CD14-positive monocyte (primary cell): Measurements from ENCODE around the gene LINC00632. TPM values are rescaled to one million over a fixed set of nuclear protein-coding genes. Genes with fewer than 3 reads are reported as not detected.

Experiments
- DNase-seq, 3 donors: peaks; one replicate each; pipeline ENCODE4 v3.0.0-alpha.2; 2011 to 2022
- H2AFZ ChIP-seq: 2 replicates; pipeline ENCODE4 v1.6.0; 2012; ENCODE audit warnings: mild to moderate bottlenecking, low read depth, low read length, inconsistent platforms; ENCODE audit not compliant: insufficient read depth, poor library complexity, severe bottlenecking
- H3K27ac ChIP-seq, 2 donors: 1 replicate in 1 of 2; 2 replicates in 1 of 2; pipeline ENCODE4 v1.5.1; 2012 to 2013; ENCODE audit warnings: low read length in 2 of 2, control low read depth in 1 of 2, inconsistent platforms in 1 of 2, low read depth in 1 of 2, mild to moderate bottlenecking in 1 of 2
- H3K27me3 ChIP-seq, 2 donors: one replicate each; pipeline versions ENCODE4 v1.6.0 to v1.6.1; 2011 to 2013; ENCODE audit warnings: low read length in 2 of 2; ENCODE audit not compliant: control insufficient read depth in 2 of 2, insufficient read depth in 2 of 2
- H3K36me3 ChIP-seq, 2 donors: replicated peaks in 1 of 2; 1 replicate in 1 of 2; 2 replicates in 1 of 2; pipeline versions ENCODE4 v1.5.1 to v1.6.1; 2012 to 2013; ENCODE audit warnings: low read length in 2 of 2, control low read depth in 1 of 2, inconsistent platforms in 1 of 2, mild to moderate bottlenecking in 1 of 2; ENCODE audit not compliant: insufficient read depth in 2 of 2, control insufficient read depth in 1 of 2
- H3K4me1 ChIP-seq, 2 donors: 1 replicate in 1 of 2; 2 replicates in 1 of 2; pipeline versions ENCODE4 v1.5.1 to v1.6.1; 2012 to 2013; ENCODE audit warnings: low read length in 2 of 2, control low read depth in 1 of 2, inconsistent platforms in 1 of 2, mild to moderate bottlenecking in 1 of 2, moderate library complexity in 1 of 2; ENCODE audit not compliant: insufficient read depth in 2 of 2, control insufficient read depth in 1 of 2
- H3K4me2 ChIP-seq: replicated peaks from 2 replicates; pipeline ENCODE3; 2012; ENCODE audit warnings: low read length, moderate library complexity, mild to moderate bottlenecking; ENCODE audit not compliant: poor library complexity, severe bottlenecking; ENCODE audit errors: extremely low read depth
- H3K4me3 ChIP-seq, 3 experiments: fragments of 200-600 bp in 1 of 3; sonication (generic) in 1 of 3; replicated peaks in 1 of 3; 1 replicate in 2 of 3; 2 replicates in 1 of 3; pipeline ENCODE4 v1.5.1; 2011 to 2013; ENCODE audit warnings: low read length in 3 of 3, mild to moderate bottlenecking in 3 of 3, control low read depth in 2 of 3, low read depth in 2 of 3, inconsistent platforms in 1 of 3, moderate library complexity in 1 of 3
- H3K79me2 ChIP-seq: 2 replicates; pipeline ENCODE4 v1.6.0; 2012; ENCODE audit warnings: mild to moderate bottlenecking, control low read depth, inconsistent platforms, low read length, moderate library complexity; ENCODE audit not compliant: insufficient read depth
- H3K9ac ChIP-seq: 2 replicates; pipeline ENCODE4 v1.6.0; 2017; ENCODE audit warnings: low read length, mild to moderate bottlenecking; ENCODE audit not compliant: insufficient read depth, poor library complexity, severe bottlenecking
- H3K9me3 ChIP-seq, 2 donors: replicated peaks in 1 of 2; 1 replicate in 1 of 2; 2 replicates in 1 of 2; pipeline versions ENCODE4 v1.5.1 to v1.6.1; 2012 to 2013; ENCODE audit warnings: low read length in 2 of 2, control low read depth in 1 of 2; ENCODE audit not compliant: control insufficient read depth in 1 of 2, insufficient read depth in 1 of 2
- H4K20me1 ChIP-seq: 2 replicates; pipeline ENCODE4 v1.6.0; 2012; ENCODE audit warnings: mild to moderate bottlenecking, low read length, control low read depth, moderate library complexity; ENCODE audit not compliant: insufficient read depth
- H3K27ac Mint-ChIP-seq, 7 donors: one replicate each; pipeline ENCODE4 v1.8.0; 2020; ENCODE audit warnings: mild to moderate bottlenecking in 7 of 7, mixed read lengths in 7 of 7, moderate library complexity in 6 of 7, inconsistent platforms in 2 of 7
- H3K27me3 Mint-ChIP-seq, 3 donors: one replicate each; pipeline ENCODE4 v1.8.0; 2021 to 2022; ENCODE audit warnings: low read depth in 3 of 3, mild to moderate bottlenecking in 3 of 3, mixed read lengths in 3 of 3, moderate library complexity in 3 of 3, inconsistent platforms in 1 of 3
- H3K36me3 Mint-ChIP-seq, 2 donors: one replicate each; pipeline ENCODE4 v1.8.0; 2020; ENCODE audit warnings: mixed read lengths in 2 of 2, inconsistent platforms in 1 of 2, mild to moderate bottlenecking in 1 of 2
- H3K4me1 Mint-ChIP-seq: one replicate; pipeline ENCODE4 v1.8.0; 2020; ENCODE audit warnings: mild to moderate bottlenecking, mixed read lengths
- H3K4me3 Mint-ChIP-seq, 2 donors: one replicate each; pipeline ENCODE4 v1.8.0; 2020; ENCODE audit warnings: mild to moderate bottlenecking in 2 of 2, mixed read lengths in 2 of 2, moderate library complexity in 1 of 2
- H3K9me3 Mint-ChIP-seq, 7 donors: one replicate each; pipeline ENCODE4 v1.8.0; 2020 to 2022; ENCODE audit warnings: mixed read lengths in 7 of 7, mild to moderate bottlenecking in 6 of 7, moderate library complexity in 6 of 7, inconsistent platforms in 2 of 7
- CTCF ChIP-seq: fragments of 200-600 bp; IDR thresholded peaks from one replicate; pipeline ENCODE4 v1.8.0; 2022; ENCODE audit warnings: antibody characterized with exemption, mild to moderate bottlenecking
- WGBS: methylation state at CpG from one replicate; pipeline ENCODE4 v1.1.5; 2013; ENCODE audit warnings: missing lambda C conversion rate; ENCODE audit not compliant: insufficient coverage; 5-methylcytosine and 5-hydroxymethylcytosine counted together
- intact Hi-C, 2 donors: fragments of 100-400 bp; cut with micrococcal nuclease; formaldehyde crosslinking; loops; one replicate each; pipeline versions ENCODE4 v1.15.0 to v1.15.1; 2023
- polyA plus RNA-seq, 3 donors: library from polyadenylated mRNA; depleted of rRNA in 1 of 3; unstranded in 2 of 3; stranded (reverse) in 1 of 3; fragments of 300-500 nt in 2 of 3; fragments of >200 nt in 1 of 3; fragmentation: Illumina TruSeq in 2 of 3; gene quantifications; 1 replicate in 2 of 3; 2 replicates in 1 of 3; pipeline ENCODE4 v1.2.3, GENCODE V29; 2012 to 2021

LINC00632 gene
- polyA plus RNA-seq, 3 donors = not detected

GRCh38 chrX:140697618-140698017 lies 11.9 kb upstream of the LINC00632 start:
- no peaks in the 10 kb centered on the region for H3K4me1 Mint-ChIP-seq
- peaks cover 0 to 4% (median 0%) of the 10 kb centered on the region in 3 donors for H3K27me3 Mint-ChIP-seq
- Histone ChIP-seq H3K79me2 (no peaks in the 10 kb centered on the region), H3K27me3 (no peaks in the 10 kb centered on the region), H3K4me2 (no peak overlapping the region), H3K4me1 (no peaks in the 10 kb centered on the region), H3K9ac (no peak overlapping the region), H3K9me3 (no peaks in the 10 kb centered on the region), H3K36me3 (no peaks in the 10 kb centered on the region), H3K27ac (no peak overlapping the region), H4K20me1 (no peaks in the 10 kb centered on the region), H2AFZ (no peak overlapping the region), H3K4me3 (no peak overlapping the region)
- intact Hi-C loops = no loop called here
- H3K27ac Mint-ChIP-seq = no peak overlapping the region
- DNase-seq = no peak
- no peak for TF ChIP-seq CTCF
- no peaks in the 10 kb centered on the region for H3K9me3 Mint-ChIP-seq
- H3K36me3 Mint-ChIP-seq = no peaks in the 10 kb centered on the region
- no peak overlapping the region for H3K4me3 Mint-ChIP-seq
- WGBS = no CpG with 5 or more reads among the region's 3 CpGs

DNA sequence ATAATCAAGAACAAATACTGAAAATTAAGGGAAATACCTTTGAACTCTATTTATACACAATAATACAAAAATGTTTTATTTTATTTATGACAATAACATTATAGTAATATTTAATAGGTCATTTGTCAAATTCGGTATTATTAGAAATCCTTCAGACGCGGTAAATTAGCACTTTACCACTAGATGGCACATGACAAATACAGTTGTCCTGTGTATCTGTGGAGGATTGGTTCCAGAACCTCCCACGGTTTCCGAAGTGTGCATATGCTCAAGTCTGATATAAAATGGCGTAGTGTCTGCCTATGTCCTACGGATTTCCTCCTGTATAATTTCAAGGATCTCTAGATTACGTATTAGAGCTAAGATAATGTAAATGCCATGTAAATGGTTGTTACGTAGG lies 8.1 kb upstream of the LINC00632 start:
- intact Hi-C loops = no loop called here
- no peak overlapping the region for H3K4me3 Mint-ChIP-seq
- 17% methylated on average over 4 of the region's 9 CpGs for WGBS

More for the DNA sequence above, 8.1 kb upstream of the LINC00632 start:
- no peaks in the 10 kb centered on the region for H4K20me1 ChIP-seq
- no peak for TF ChIP-seq CTCF
- no peak overlapping the region for H3K9ac ChIP-seq
- Mint-ChIP-seq H3K9me3 (no peaks in the 10 kb centered on the region), H3K36me3 (no peaks in the 10 kb centered on the region), H3K27ac (no peak overlapping the region), H3K27me3 (no peaks in the 10 kb centered on the region), H3K4me1 (no peaks in the 10 kb centered on the region)
- no peak for DNase-seq
- H3K4me2 ChIP-seq = no peak overlapping the region
- H3K4me1 ChIP-seq = no peaks in the 10 kb centered on the region
- H3K4me3 ChIP-seq = no peak overlapping the region
- H3K36me3 ChIP-seq = no peaks in the 10 kb centered on the region
- H3K27ac ChIP-seq = no peak overlapping the region
- H3K79me2 ChIP-seq = no peaks in the 10 kb centered on the region
- H3K9me3 ChIP-seq = no peaks in the 10 kb centered on the region
- no peak overlapping the region for H2AFZ ChIP-seq
- no peaks in the 10 kb centered on the region for H3K27me3 ChIP-seq
